PFSK-1 (cell line): ENCODE results near the gene QSOX1.

Experiments
- POLR2AphosphoS5 ChIP-seq: IDR thresholded peaks from 2 replicates; pipeline ENCODE4 v1.6.1; 2012; ENCODE audit warnings: low read depth, mild to moderate bottlenecking, control low read depth, low read length, moderate library complexity
- REST ChIP-seq, 2 experiments: IDR thresholded peaks; 2 replicates each; pipeline versions ENCODE4 v1.6.1 to v1.8.0; 2011 to 2012; ENCODE audit warnings: low read depth in 2 of 2, low read length in 2 of 2, control low read depth in 1 of 2, inconsistent platforms in 1 of 2, mild to moderate bottlenecking in 1 of 2, moderate library complexity in 1 of 2; ENCODE audit not compliant: insufficient read depth in 1 of 2
- TAF1 ChIP-seq: IDR thresholded peaks from 2 replicates; pipeline ENCODE4 v1.6.1; 2012; ENCODE audit warnings: low read length, control low read depth, borderline replicate concordance; ENCODE audit not compliant: insufficient read depth

GRCh38 chr1:180247061-180247460 lies 92.4 kb downstream of the QSOX1 start:
- no peak for TF ChIP-seq POLR2AphosphoS5
- no peak for TF ChIP-seq TAF1
- no peak for TF ChIP-seq REST (IDR thresholded peaks at IDR 0.05; ENCODE audit: insufficient read depth in 1 of 2, low read depth in 2 of 2, low read length in 2 of 2)
